ENCODE measurements around the gene CADM1. TPM values are rescaled to one million over a fixed set of nuclear protein-coding genes. Genes with fewer than 3 reads are reported as not detected.
A peak's percentile ranks its signal among the peaks of the same experiment; 100 is the strongest.

Gene CADM1
- total RNA-seq, 1 experiment from 2014 or later = 46.9 TPM

DNA sequence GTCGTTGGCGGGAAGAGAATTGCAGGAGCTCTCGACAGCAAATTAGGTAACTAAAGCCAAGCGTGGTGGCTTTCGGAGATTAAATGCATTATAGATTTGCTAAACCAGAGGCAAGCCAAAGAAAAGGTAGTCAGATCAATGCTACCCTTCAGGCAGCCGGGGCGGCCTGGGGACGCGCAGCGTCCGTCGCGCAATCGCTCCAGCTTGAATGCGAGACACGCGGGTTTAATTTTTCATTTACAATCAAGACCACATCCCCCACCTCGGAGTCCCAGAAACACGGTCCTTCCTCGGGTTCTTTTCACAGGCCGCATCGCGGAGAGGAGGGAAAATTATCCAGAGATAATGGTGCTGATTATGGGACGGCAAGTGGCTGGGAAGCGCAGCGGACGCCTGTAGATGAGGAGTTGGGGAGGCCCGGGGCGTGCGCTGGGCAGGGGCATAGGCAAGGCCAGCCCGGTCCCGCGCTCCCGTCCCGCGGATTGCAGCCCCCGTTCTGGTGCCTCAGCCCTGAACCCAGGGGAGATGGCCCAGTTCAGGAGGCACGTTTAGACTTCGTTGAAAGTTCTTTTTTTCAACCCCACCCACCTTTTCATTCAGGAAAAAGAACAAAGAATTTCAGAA is 350.4 kb downstream of the CADM1 start:
- DNase-seq (ENCODE audit: low spot score) = no peak

DNA sequence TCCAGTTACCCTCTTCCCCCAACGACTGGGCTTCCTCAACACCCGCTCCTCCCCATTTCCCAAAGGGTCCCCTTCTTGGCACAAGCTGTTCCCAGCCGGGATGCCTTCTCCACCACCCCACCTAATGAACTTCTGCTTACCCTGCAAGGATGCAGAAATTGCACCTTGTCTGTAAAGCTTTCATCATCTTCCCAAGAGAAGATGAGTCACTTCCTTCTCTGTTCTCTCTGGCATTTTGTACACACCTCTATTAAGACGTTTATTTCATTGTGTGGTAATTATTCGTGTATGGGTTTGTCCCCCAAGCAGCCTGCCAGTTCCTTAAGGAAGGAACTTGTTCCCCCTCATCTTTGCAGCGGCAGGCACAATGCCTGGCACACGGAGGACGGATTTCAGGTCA is 351.1 kb downstream of the CADM1 start:
- DNase-seq (ENCODE audit: low spot score) = peak; percentile 60

DNA sequence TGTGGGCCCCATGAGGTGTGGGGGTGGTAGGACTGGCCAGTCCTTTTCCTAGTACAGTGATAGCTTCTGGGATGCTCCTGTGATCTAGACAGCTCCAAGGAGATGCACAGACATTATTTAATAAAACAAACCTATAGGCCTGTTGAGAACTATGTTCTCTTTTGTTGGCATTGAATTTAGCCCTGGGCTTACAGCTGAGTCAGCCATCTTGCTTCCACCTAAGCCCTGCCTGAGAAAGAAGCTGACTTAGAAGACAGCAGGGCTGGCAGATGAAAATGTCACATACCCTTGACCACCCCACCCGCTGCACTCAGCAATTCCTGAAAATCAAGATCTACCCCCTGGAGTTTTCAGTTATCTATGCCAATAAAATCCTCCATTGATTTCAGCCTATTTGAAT is 353.2 kb downstream of the CADM1 start:
- no peak for DNase-seq (ENCODE audit: low spot score)

DNA sequence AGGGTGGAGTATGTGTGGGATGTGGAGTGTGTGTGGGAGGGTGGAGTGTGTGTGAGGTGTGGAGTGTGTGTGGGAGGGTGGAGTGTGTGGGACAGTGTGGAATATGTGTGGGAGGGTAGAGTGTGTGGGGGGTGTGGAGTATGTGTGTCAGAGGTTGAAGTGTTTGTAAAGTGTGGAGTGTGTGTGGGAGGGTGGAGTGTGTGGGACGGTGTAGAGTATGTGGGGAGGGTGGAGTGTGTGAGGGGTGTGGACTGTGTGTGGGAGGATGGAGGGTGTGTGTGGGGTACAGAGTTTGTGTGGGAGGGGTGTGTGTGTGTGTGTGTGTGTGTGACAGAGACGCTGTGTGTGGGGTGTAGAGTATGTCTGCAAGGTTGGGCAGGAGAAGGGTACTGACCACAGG is 355.5 kb downstream of the CADM1 start:
- DNase-seq (ENCODE audit: low spot score) = no peak

DNA sequence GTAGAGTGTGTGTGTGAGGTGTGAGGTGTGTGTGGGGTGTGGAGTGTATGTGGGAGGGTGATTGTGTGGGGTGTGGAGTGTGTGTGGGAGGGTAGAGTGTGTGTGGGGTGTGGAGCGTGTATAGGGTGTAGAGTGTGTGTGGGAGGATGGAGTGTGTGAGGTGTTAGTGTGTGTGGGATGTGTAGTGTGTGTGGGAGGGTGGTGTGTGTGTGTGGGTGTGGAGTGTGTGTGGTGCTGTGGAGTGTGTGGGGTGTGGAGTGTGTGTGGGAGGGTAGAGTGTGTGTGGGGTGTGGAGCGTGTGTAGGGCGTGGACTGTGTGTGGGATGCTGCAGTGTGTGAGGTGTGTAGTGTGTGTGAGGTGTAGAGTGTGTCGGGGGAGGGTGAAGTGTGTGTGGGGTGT is 356.1 kb downstream of the CADM1 start:
- DNase-seq (ENCODE audit: low spot score) = no peak

DNA sequence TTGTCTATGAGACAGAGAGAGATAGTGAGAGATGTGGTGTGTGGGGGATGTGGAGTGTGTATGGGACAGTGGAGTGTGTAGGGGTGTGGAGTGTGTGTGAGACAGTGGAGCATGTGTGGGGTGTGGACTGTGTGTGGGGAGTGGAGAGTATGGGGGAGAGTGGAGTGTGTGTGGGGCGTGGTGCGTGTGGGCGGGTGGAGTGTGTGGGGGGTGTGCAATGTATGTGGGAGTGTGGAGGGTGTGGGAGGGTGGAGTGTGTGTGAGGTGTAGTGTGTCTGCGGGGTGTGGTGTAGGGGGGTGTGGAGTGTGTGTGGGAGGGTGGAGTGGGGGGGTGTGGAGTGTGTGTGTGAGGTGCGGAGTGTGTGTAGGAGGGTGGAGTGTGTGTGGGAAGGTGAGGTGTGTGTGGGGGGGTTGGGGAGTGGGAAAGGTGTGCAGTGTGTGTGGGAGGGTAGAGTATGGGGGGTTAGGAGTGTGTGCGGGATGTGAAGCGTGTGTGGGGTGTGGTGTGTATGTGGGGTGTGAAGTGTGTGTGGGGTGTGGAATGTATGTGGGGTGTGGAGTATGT is 356.9 kb downstream of the CADM1 start:
- DNase-seq (ENCODE audit: low spot score) = no peak

DNA sequence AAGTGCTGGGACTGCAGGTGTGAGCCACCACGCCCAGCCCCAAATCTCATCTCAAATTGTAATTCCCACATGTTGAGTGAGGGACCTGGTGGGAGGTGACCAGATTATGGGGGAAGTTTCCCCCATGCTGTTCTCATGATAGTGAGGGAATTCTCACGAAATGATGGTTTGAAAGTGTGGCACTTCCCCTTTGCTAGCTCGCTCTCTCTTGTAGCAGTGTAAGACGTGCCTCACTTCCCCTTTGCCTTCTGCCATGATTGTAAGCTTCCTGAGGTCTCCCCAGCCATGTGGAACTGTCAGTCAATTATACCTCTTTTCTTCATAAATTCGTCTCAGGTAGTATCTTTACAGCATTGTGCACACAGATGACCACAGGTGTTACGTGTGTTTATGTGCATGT is 357.8 kb downstream of the CADM1 start:
- no peak for DNase-seq (ENCODE audit: low spot score)

DNA sequence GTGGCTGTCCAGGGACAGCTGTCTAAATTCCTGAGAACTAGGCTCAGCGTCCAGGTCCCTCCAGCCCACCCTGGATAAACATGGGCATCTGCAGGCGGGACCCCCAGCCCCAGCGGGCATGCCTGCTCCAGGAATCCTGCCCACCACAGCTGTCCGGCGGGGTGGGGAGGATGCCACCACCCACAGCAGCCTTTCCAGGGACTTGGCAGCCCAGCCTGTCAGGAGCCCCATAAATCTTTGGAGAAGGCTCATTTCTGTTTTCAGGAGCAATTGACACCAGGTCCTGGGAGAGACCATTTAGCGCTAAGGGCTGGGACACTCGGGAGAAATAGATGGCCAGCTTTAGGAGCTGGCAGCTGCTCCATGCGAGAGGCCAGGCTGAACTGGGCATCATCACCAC is 358.9 kb downstream of the CADM1 start:
- no peak for DNase-seq (ENCODE audit: low spot score)

DNA sequence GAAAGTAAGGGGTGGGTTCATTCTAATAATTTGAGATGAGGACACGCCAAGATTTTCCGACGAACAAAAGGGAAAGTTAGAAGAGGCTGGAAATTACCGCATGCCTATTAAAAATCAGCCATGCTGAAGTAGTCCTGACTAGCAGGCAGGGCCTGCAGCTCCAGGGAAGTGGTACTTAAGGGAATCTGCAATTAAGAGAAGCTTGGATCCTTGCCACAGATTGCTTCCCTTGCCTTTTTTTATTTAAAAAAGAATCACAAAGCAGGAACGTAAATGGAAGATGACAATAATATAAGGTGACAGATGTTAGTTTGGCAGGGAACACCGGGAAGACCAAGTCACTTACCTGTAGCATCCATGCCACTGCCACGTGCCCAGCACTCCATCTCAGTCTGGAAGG is 359.3 kb downstream of the CADM1 start:
- DNase-seq (ENCODE audit: low spot score) = no peak

DNA sequence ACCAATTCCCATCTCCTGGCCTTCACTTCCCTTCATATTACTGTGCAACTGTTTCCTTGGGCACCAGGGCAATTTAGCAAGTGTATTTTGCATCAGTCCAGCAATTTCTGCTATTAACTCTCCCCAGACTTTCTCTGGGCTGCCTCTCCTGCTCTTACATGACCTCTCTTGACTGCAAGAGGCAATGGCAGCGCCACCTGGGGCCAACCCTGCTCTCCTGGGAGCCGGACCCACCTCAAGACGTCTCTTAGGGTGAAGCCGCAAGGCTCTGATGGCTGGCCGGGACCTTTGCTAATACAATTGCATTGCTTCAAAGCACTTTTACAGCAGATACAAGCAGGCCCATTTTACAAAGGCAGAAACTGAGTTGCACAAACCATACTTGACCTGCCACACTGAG is 360.2 kb downstream of the CADM1 start:
- DNase-seq (ENCODE audit: low spot score) = no peak

DNA sequence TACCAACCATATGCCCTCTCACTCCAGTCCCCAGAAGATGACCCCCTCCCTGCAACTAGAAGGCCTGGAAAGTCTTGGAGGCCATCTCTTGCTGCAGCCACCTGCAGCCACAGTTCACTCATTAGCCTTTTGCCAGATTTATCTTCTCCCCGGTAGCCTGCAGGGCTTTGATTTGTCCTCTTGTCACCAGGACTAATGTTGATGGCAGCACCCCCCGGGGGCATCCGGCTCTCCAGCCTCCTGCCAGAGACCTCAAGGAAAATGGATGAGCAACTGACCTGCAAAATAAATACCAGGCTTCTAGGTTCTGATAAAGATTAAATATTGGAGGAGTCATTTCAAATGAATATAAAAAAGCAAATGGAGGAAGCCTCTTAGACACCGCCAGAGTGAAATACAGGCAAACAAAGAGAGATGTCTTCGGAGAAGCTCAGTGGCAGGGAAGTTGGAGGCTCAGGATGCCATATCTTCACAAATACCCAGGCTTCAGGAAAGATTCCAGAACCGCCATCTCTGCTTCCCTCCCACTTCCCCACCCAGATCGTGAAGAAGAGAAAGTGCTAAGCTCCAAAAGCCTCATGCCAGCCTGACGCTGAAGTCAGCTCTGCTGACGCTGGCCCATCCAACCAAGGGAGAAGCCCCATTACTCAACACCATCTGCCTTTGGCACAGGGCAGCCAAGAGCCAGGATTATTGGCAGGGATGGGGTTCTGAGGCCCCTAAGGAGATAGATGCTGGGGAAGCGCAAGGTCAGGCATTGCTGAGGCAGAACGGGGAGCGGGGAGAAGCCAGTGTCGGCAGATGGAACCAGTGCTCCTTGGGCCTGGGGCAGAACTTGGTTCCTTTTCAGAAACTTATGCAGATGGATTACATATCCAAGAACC is 362.7 kb downstream of the CADM1 start:
- DNase-seq (ENCODE audit: low spot score) = no peak

DNA sequence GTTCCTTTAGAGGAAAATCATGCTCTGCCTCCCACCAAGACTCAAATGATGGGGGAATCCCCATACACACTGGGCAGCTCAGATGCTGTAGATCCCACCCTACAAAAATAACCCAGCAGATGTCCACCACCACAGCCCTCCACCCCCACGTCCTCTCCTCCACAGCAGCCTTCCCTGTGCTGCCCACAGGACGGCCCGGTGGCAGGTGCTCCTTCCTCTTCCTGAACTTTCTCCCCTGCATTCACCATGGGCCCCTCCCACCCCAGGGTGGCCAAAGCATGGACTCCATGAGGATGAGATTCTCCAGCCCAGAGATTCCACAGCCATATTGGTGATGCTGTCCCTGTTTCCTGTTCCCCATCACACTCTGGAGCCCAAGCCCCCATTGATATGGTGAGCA is 368.3 kb downstream of the CADM1 start:
- DNase-seq (ENCODE audit: low spot score) = no peak

DNA sequence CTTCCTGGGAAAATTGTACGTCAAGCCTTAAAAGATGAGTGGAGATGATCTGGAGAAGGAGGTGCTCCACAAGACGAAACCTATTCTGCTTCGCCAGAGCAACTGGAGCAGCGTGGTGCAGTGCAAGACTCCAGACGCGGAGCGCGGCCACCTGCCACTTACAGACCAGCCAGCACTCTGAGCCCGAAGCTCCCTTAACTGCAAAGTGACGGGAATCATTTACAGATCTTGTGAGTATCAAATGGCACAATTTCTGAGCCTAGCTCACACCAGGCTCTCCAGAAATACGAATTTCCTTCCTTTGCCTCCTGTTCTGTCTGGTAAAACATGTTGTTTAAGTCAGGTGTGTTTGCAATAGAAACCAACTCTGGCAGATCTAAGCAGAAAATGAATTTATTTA is 369.3 kb downstream of the CADM1 start:
- no peak for DNase-seq (ENCODE audit: low spot score)

DNA sequence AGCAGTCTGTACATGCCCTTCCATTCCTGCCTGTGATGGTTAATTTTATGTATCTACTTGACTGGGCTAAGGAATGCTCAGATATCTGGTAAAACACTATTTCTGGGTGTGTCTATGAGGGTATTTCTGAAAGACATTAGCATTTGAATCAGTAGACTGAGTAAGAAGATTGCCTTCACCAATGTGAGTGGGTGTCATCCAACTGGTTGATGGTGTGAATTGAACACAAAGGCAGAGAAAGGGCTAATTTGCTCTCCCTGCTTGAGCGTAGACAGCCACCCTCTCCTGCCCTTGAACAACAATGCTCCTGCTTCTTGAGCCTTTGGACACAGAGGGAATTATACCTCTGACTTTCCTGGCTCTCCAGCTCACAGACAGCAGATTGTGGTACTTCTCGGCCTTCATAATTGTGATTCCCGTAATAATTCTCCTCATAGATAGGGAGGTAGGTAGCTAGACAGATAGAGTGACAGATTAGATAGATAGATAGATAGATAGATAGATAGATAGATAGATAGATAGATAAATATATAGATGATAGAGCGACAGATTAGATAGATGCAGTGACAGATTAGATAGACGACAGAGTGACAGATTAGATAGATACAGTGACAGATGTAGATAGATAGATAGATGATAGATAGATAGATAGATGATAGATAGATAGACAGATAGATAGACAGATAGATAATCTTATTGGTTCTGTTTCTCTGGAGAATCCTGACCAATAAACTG is 370.6 kb downstream of the CADM1 start:
- no peak for DNase-seq (ENCODE audit: low spot score)

DNA sequence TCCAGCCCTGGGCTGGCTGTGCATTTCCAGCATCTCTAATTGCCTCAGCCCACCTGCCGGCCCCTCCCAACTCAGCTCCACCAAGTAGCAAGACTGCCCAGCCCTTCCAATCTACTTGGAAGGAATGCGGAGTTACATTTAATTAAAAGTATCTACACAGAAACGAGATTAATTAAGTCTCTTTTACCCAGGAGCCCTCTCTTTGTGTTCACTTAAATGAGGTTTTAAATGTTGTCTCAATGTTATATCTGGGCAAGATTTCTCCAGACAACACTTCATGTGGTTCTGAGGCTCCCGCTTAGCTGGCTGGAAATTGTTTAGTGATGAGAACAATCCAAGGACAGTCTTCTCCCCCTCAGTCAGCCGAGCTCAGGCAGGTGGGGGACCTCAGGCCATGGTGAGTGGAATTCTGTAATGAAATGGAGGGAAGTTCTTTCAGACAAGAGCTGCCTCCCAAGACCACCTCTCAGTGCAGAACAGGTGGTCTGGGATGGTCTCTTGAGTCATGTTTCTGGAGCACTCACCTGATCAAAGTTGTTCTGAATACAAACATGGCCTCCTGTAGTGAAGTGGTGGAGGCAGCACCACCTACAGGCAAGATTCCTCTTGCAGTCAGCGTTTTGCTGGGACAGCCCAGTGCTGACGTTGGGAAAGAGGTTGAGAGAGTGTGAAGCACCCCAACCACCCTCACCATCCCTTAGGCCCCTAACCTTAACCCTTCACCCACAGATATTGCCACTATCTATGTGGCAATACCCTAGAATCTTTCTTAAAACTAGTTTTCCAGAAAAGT is 371.6 kb downstream of the CADM1 start:
- DNase-seq (ENCODE audit: low spot score) = peak; percentile 20

DNA sequence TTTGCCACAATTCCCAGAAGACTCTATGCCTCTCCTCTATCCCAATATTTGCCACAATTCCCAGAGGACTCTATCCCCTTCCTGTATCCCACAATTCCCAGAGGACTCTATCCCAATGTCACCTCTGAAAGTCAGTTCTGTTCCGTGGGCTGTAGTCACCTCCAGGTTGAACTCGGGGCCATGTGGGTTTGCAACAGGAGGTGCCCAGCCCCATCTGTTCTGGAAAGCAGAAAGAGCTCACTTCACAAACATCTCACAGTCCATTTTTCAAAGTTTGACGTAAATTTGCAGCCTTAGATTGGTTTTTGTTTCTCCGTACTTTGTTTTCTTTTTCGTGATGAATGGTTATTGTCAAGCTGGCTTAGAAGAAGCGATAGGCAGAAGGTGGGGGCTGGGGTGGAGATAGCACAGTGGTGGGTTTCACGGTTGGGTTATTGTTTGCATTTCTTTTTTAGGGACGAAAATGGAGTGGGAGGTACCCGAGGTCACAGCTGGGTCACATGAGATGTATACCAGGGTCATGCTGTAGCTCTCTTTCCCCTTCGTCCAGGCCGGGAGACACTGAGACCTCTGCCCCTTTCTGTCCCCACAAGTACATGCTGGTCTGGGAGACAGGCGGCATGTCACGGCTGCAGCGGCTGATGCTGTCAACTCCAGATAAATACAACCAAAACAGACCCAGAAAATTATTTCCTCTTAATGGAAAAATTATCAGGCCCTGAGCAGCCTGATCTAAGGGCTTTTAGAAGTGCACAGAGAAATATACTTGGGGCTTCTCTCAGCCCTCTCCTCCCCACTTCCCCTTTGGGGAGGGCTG is 374.5 kb downstream of the CADM1 start:
- DNase-seq (ENCODE audit: low spot score) = no peak

DNA sequence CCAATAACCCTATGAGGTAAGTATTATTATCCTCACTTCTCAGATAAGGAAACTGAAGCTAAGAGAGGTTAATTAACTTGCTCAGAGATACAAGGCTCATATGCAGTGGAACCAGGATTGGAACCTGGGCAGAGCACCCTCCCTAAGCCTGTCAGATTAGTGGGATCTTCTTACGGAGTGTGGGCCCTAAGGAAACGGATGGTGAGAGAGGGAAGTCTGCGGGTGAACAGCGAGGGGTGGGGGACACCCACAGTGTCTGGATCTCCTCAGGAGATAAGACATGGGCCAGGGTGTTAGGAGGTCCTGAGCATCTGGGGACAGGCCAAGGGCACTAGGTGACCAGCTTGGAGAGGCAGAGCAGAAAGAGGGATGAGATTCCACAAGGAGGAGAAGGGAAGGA is 376.0 kb downstream of the CADM1 start:
- DNase-seq (ENCODE audit: low spot score) = no peak

DNA sequence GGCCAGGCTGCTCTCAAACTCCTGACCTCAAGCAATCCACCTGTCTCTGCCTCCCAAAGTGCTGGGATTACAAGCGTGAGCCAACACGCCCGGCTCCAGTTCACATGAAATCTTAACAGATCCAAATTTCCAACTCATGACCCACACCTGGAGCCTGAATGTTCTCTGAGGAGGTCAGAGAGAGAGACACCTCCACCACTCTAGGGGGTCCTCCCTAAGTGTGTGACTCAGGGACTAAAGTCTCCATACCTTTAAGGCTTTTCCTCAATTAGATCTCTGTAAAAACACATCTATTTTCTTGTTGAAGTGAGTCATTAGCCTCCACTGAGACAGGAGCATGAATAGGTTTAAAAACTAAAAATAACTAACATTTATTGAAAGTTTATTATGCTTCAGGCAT is 376.4 kb downstream of the CADM1 start:
- no peak for DNase-seq (ENCODE audit: low spot score)

DNA sequence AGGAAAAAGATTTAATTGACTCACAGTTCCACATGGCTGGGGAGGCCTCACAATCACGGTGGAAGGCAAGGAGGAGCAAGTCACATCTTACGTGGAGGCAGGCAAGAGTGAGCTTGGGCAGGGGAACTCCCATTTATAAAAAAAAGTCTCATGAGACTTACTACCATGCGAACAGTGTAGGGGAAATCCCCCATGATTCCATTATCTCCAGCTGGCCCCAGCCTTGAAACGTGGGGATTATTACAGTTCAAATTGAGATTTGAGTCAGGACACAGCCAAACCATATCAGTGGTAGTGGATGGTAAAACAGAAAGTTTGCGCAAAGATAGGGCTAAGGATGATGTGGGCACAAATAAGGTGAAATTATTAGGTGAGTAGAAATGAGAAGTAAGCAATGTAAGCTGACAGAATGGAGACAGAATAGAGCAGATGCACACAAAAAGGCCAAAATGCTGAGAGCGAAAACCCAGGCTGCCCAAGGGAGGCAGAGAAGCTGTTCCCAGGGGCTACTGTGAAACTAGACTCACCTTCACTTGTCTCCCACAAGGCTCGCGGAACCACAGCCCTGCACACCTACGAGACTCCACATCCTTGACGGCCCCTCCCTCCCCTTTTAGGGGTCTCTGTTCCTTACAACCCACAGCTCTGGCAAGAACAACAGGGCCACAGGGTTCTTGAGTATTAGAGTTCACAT is 377.6 kb downstream of the CADM1 start:
- DNase-seq (ENCODE audit: low spot score) = no peak

DNA sequence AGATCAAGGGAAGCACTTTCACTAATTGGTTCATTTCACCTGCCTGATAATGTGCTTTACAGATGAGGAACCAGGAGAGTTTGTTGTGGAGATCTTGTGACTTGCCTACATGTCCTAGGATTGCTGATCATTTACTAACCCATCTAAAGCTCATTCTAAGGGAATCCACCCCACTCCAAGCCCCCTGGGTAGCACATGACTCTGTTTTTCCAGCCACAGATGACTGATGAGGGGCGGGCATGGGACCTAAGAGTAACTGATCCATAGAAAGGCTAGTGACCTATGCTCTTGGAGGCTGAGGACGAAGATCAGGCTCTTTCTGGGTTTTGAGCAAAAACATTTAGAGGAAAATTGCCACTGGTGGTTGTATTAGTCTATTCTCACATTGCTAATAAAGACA is 378.1 kb downstream of the CADM1 start:
- DNase-seq (ENCODE audit: low spot score) = no peak
